GM12873 (cell line): Measurements from ENCODE around the gene MBNL2.

Source experiments
- CTCF ChIP-seq: IDR thresholded peaks from 2 replicates; pipeline ENCODE4 v1.5.1; 2012; ENCODE audit warnings: low read depth, mild to moderate bottlenecking, moderate library complexity, low read length, control low read depth; ENCODE audit not compliant: insufficient read depth; ENCODE audit errors: missing control alignments

The MBNL2 gene

GRCh38 chr13:97376981-97377380 lies 154.8 kb downstream of the MBNL2 start:
- no peak for TF ChIP-seq CTCF

GRCh38 chr13:97379386-97379785 lies 157.3 kb downstream of the MBNL2 start:
- no peak for TF ChIP-seq CTCF

GRCh38 chr13:97380696-97381095 lies 158.6 kb downstream of the MBNL2 start:
- no peak for TF ChIP-seq CTCF

GRCh38 chr13:97381189-97381588 lies 159.1 kb downstream of the MBNL2 start:
- TF ChIP-seq CTCF, result no peak

- TF ChIP-seq CTCF, result no peak
Observed at GRCh38 chr13:97382276-97382675, 160.1 kb downstream of the MBNL2 start.

DNA sequence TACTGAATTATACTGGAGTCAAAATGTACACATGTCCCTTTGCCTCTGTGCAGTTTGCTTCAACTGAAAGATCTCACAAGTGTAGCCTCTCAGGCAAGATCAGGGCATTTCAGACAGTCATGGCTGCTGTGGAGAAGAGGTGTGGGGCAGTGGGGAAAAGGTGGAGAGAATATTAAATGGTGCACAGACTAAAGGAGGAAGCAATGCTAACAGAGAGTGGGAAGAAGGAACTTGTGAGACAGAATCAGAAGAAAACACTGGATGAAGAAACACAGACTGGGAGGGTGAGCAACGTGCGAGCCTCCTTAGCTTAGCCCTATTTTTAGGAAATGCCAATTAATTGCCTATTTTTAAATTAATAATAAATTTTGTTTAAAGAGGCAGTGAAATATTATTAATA lies 162.2 kb downstream of the MBNL2 start:
- no peak for TF ChIP-seq CTCF

- TF ChIP-seq CTCF, result no peak
Observed at GRCh38 chr13:97385146-97385545, 163.0 kb downstream of the MBNL2 start.
